ENCODE data around the gene MAPK4. TPM values are rescaled to one million over a fixed set of nuclear protein-coding genes. Genes with fewer than 3 reads are reported as not detected.

The MAPK4 gene
- total RNA-seq, 6 experiments from 2014 or later, result not detected

- H3K27ac Mint-ChIP-seq, result no peak overlapping the region
- TF ChIP-seq CTCF (IDR thresholded peaks at IDR 0.05), result no peak
- no peaks in the 10 kb centered on the region for H3K4me1 Mint-ChIP-seq (ENCODE audit: low read depth)
- peaks cover under 1% of the 10 kb centered on the region for H3K27me3 Mint-ChIP-seq (ENCODE audit: insufficient read depth)
- no peak overlapping the region for H3K4me3 Mint-ChIP-seq
- H3K9me3 Mint-ChIP-seq, result no peaks in the 10 kb centered on the region; the same call in 1 of the 2 replicates
- no peak for DNase-seq
- H3K36me3 Mint-ChIP-seq (ENCODE audit: low read depth), result no peaks in the 10 kb centered on the region
Observed at GRCh38 chr18:50745945-50746344, 186.1 kb downstream of the MAPK4 start.

- Mint-ChIP-seq H3K9me3 (no peaks in the 10 kb centered on the region; the same call in 1 of the 2 replicates), H3K27ac (no peak overlapping the region), H3K27me3 (ENCODE audit: insufficient read depth) (peaks cover 2% of the 10 kb centered on the region), H3K4me3 (no peak overlapping the region), H3K36me3 (ENCODE audit: low read depth) (no peaks in the 10 kb centered on the region), H3K4me1 (ENCODE audit: low read depth) (no peaks in the 10 kb centered on the region)
- DNase-seq, result no peak
- TF ChIP-seq CTCF (IDR thresholded peaks at IDR 0.05), result no peak
Observed at GRCh38 chr18:50747849-50748242, 188.0 kb downstream of the MAPK4 start.

- Mint-ChIP-seq H3K4me3 (no peak overlapping the region), H3K36me3 (ENCODE audit: low read depth) (no peaks in the 10 kb centered on the region), H3K9me3 (no peaks in the 10 kb centered on the region; the same call in 1 of the 2 replicates), H3K27me3 (ENCODE audit: insufficient read depth) (peaks cover 2% of the 10 kb centered on the region), H3K4me1 (ENCODE audit: low read depth) (no peaks in the 10 kb centered on the region), H3K27ac (no peak overlapping the region)
- no peak for DNase-seq
- no peak for TF ChIP-seq CTCF (IDR thresholded peaks at IDR 0.05)
Observed at GRCh38 chr18:50748243-50749229, 188.6 kb downstream of the MAPK4 start.

GRCh38 chr18:50749421-50749820, 189.5 kb downstream of the MAPK4 start:
- H3K36me3 Mint-ChIP-seq (ENCODE audit: low read depth), result no peaks in the 10 kb centered on the region
- TF ChIP-seq CTCF (IDR thresholded peaks at IDR 0.05), result no peak
- DNase-seq, result no peak
- H3K4me1 Mint-ChIP-seq (ENCODE audit: low read depth), result no peaks in the 10 kb centered on the region
- H3K4me3 Mint-ChIP-seq, result no peak overlapping the region
- peaks cover 2% of the 10 kb centered on the region for H3K27me3 Mint-ChIP-seq (ENCODE audit: insufficient read depth)
- H3K27ac Mint-ChIP-seq, result no peak overlapping the region
- H3K9me3 Mint-ChIP-seq, result no peaks in the 10 kb centered on the region; the same call in 1 of the 2 replicates

GRCh38 chr18:50749945-50750344, 190.1 kb downstream of the MAPK4 start:
- H3K4me3 Mint-ChIP-seq, result no peak overlapping the region
- H3K4me1 Mint-ChIP-seq (ENCODE audit: low read depth), result no peaks in the 10 kb centered on the region
- no peaks in the 10 kb centered on the region for H3K36me3 Mint-ChIP-seq (ENCODE audit: low read depth)
- no peak for DNase-seq
- H3K27me3 Mint-ChIP-seq (ENCODE audit: insufficient read depth), result peaks cover 2% of the 10 kb centered on the region
- no peak overlapping the region for H3K27ac Mint-ChIP-seq
- no peaks in the 10 kb centered on the region; the same call in 1 of the 2 replicates for H3K9me3 Mint-ChIP-seq
- no peak for TF ChIP-seq CTCF (IDR thresholded peaks at IDR 0.05)

Measured in HFFc6 (cell line).